ENCODE data around the gene GBGT1. TPM values are rescaled to one million over a fixed set of nuclear protein-coding genes. Genes with fewer than 3 reads are reported as not detected.

Gene GBGT1
- total and polyA plus RNA-seq, 8 donors: 1.2 to 37.9 (median 22.6) TPM

DNA sequence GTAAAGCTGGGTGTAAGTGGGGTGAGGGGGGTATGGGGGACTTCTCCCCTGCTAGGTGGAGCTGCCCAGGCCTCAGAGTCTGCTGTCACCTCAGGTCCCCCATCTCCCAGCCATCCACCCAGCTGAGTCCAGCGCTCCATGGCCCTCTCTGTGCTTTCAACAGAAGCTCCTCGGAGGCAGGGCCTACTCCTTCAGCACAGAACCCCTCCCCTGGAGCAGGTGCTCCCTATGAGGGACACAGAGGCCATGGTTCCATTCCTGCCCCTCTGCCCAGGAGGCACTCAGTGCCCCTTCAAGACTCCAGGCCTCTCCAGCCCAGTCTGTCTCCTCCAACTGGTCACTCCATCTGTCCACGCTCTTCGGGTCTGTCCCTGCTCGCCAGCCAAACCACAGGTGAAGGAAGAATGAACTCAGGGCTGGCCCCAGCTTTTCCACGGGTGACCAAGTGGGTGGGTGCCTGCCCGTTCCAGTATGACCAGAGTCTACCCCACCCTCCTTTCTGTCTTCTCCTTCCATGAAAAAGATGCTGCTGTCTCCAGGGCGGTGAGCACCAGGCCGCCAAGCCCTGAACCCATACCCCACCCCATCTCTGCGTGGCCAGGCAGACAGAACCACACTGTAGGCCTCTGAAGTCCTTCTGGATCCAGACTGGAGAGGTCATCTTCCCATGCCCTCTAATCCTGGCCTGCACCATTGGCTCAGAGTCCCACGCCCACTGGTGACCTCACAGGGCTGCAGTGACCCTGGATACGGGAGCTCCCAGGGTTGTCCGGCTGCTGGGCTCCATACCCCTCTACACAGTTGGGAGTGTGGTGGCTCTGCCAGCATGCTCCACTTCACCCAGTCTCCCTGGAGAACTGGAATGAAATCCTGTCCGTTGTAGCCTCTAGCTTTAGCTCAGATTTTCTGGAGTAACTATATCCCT is 11.9 kb downstream of the GBGT1 start:
- H3K27me3 ChIP-seq: no peaks in the 10 kb centered on the region
- intact Hi-C loops (cut with DNase I; ENCODE audit: low total_unique reads): no loop called here
- peak in 1 of 2 donors; percentile 12 for DNase-seq
- 76 to 86% (median 83%) methylated on average over 12 to 14 of the region's 14 CpGs for WGBS, 5 donors
- H3K36me3 ChIP-seq: peaks cover 0 to 22% (median 20%) of the 10 kb centered on the region in 4 donors
- TF ChIP-seq EP300 (IDR thresholded peaks at IDR 0.05) (no peak), POLR2AphosphoS5 (IDR thresholded peaks at IDR 0.05) (no peak), POLR2A (IDR thresholded peaks at IDR 0.05) (no peak), CTCF (IDR thresholded peaks at IDR 0.05) (no peak)
- peaks cover 17 to 43% (median 28%) of the 10 kb centered on the region in 4 donors for H3K4me1 ChIP-seq
- H3K27ac ChIP-seq: peak overlapping the region in 2 of 5 donors; percentile 50 to 93
- no peaks in the 10 kb centered on the region for H3K9me3 ChIP-seq
- H3K4me3 ChIP-seq: no peak overlapping the region

- H3K36me3 ChIP-seq: peaks cover 0 to 22% (median 17%) of the 10 kb centered on the region in 4 donors
- H3K27ac ChIP-seq: peak overlapping the region in 2 of 5 donors; percentile 50 to 93
- H3K9me3 ChIP-seq: no peaks in the 10 kb centered on the region
- no peak overlapping the region for H3K4me3 ChIP-seq
- intact Hi-C loops (cut with DNase I; ENCODE audit: low total_unique reads): no loop called here
- no peaks in the 10 kb centered on the region for H3K27me3 ChIP-seq
- TF ChIP-seq EP300 (IDR thresholded peaks at IDR 0.05) (no peak), CTCF (IDR thresholded peaks at IDR 0.05) (no peak), POLR2A (IDR thresholded peaks at IDR 0.05) (no peak), POLR2AphosphoS5 (IDR thresholded peaks at IDR 0.05) (no peak)
- 98 to 100% (median 99%) methylated on average over 2 to 6 of the region's 6 CpGs for WGBS, 5 donors
- DNase-seq: no peak
- H3K4me1 ChIP-seq: peaks cover 21 to 49% (median 33%) of the 10 kb centered on the region in 4 donors
Measured at GRCh38 chr9:133151041-133151440, 12.7 kb downstream of the GBGT1 start.

- intact Hi-C loops (cut with DNase I; ENCODE audit: low total_unique reads): loop anchor here (10.0 kb wide), 1 partner anchor 105 kb away; no protein-coding TSS in a partner anchor
- 2 to 8% (median 3%) methylated on average over 27 to 95 of the region's 95 CpGs for WGBS, 5 donors
- Histone ChIP-seq H3K27me3 (no peaks in the 10 kb centered on the region), H3K27ac (peak overlapping the region; percentile 78 to 94 (median 93)), H3K36me3 (peaks cover 0 to 11% (median 2%) of the 10 kb centered on the region in 4 donors), H3K4me1 (peaks cover 28 to 62% (median 43%) of the 10 kb centered on the region in 4 donors), H3K9me3 (no peaks in the 10 kb centered on the region), H3K4me3 (peak overlapping the region; percentile 60 to 78 (median 74))
- TF ChIP-seq EP300 (IDR thresholded peaks at IDR 0.05) (no peak), CTCF (IDR thresholded peaks at IDR 0.05) (peak in 2 of 7 experiments; percentile 34 to 45), POLR2A (IDR thresholded peaks at IDR 0.05) (peak in 1 of 4 donors; percentile 61), POLR2AphosphoS5 (IDR thresholded peaks at IDR 0.05) (peak; percentile 81 to 95 (median 82))
- DNase-seq: peak; percentile 93 to 97
Measured at GRCh38 chr9:133149130-133150015, 14.3 kb downstream of the GBGT1 start.

Measured in stomach (tissue), 9 donors.